HG02759 (cell line): ENCODE data around the gene GMDS.

Experiments used
- ATAC-seq: cut with Tn5 transposase; IDR thresholded peaks from one replicate; pipeline ENCODE4 v1.9.1; 2021; ENCODE audit warnings: mild to moderate bottlenecking, moderate library complexity; ENCODE audit not compliant: unreplicated experiment

The GMDS gene

DNA sequence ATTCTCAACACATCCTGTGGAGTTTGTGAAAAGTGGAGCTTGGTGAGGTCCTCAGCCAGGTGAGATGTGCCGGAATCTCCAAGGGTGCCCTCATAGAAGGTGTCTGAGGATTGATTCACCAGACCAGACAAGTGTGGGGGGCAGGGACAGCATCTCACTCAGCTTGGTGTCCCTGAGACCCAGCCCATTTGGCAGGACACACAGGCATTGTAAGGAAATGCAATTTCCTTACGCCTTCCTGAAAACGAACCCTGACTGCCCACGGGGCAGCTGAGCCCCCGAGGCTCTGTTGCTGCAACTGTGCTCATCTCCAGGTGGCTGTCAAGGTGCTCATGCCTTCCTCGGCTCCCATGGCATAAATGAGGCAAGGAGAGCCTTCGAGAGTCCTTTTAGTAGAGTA is 602.3 kb downstream of the GMDS start:
- no peak for ATAC-seq

DNA sequence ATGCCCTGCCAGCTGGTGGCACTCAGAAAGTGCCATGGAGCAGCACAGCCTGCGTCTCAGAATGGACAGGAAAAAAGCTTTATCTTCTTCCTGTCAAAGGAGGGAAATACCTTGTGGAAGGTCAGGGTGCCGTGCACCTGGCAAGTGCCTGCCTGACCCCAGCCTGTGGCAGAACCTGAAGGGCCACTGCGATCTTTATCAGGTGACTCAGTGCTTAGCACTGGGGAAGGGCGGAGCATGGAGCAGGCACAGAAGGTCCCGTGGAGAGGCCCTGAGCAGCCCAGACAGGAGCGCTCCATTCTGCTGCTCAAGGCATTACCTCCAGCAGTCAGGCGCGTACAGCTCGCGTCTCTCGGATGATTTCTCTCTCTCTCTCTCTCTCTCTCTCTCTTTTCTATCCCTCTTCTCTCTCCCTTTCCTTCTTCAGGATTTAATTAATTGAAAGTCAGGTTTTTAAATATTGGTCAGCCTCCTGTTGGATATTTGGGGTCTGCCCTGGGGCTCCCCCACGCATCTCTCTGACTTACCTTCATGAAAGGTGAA is 604.0 kb downstream of the GMDS start:
- no peak for ATAC-seq

DNA sequence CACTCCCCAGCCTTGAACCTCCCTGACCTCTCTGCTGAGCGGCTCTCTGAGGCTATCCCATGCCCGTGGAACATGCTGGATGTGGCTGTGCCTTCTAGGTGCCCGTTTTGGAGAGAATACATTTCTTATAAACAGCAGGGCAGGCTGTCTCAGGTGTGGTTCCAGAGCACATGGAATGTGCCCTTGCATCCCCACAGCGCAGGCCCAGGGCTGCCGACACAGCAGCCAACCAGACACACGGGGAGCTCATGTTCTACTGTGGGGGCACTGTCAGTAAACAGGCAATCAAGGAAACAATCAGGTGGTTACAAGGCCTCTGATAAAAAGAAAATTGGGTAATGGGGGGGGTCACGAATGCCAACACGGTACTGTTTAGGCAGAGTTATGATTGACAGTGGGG is 604.9 kb downstream of the GMDS start:
- no peak for ATAC-seq

DNA sequence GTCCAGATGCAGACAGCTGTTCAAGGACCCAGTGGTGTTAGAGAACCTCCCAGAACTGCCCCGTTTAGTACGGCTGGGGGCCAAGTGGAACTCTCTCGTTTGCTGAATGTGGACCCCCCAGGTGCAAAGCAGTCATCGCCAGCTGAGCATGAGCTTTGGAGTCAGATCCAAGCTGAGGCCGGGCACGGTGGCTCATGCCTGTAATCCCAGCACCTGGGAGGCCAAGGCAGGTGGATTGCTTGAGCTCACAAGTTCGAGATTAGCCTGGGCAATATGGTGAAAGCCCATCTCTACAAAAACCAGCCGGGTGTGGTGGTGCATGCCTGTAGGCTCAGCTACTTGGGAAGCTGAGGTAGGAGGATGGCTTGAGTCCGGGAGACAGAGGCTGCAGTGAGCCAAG is 606.0 kb downstream of the GMDS start:
- no peak for ATAC-seq

DNA sequence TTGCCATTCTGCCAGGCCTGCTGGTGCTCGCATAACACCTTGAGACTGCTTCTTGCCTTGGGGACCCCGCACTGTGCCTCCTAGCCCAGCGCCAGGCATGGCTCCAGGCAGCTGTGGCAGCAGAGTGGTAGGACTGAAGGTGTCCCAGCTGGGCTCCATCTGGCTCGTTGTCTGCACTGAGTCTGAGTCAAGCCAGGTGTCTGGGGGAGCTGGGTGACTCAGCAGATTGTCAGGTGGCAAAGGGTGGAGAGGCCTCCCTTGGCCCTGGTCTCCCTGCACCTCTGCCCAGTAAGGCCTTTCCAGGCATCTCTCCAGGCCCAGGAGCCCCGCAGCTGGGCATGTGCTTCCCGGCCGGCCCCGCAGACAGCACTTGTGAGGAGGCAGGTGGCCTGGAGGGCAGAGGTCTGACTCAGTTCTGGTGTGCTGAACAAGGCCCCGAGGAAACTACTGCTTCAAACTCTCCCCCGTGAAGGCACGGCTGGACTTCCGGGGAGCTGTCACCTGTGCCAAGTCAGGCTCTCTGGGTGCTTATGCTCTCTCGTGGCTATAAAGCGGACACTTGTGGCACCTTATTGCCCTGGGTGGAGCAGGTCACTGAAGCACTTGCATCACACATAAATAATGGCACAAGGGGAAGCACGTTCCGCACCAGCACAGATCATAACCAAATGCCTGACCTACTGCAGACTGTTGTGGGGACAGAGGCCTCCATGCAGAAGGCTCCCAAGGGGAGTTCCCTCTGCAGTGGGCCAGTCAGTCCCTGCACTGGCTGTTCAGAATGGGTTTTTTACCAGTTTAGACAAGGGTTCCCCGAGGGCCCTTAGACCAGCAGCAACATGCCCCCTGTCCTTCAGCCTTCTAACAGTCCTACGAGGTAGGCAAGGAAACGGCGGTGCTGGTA is 608.2 kb downstream of the GMDS start:
- ATAC-seq: no peak

DNA sequence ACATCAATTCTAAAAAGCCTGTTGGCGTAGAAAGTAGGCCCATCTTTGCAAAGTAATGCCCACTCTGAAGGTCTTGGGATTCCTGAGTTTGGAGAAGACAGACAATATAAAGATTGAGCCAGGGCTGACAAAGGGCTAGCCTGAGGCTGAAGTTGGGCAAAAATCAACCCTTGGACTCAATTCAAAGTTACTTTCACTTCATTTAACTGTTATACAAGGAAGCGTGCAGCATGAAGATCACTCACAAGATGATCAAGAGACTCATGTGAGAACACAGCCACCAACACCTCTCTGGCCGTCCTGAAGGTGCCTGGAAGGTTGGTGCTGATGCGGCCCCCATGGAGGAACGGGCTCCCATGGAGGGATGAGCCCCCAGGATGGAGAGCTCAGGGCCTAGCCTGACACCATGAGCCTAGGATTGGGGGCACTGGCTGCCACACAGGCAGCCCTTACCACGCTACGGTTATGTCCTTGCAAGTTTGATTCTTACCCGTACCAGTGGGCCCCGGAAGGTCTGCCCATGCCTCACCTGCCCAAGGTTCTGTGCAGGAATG is 609.1 kb downstream of the GMDS start:
- ATAC-seq: no peak

DNA sequence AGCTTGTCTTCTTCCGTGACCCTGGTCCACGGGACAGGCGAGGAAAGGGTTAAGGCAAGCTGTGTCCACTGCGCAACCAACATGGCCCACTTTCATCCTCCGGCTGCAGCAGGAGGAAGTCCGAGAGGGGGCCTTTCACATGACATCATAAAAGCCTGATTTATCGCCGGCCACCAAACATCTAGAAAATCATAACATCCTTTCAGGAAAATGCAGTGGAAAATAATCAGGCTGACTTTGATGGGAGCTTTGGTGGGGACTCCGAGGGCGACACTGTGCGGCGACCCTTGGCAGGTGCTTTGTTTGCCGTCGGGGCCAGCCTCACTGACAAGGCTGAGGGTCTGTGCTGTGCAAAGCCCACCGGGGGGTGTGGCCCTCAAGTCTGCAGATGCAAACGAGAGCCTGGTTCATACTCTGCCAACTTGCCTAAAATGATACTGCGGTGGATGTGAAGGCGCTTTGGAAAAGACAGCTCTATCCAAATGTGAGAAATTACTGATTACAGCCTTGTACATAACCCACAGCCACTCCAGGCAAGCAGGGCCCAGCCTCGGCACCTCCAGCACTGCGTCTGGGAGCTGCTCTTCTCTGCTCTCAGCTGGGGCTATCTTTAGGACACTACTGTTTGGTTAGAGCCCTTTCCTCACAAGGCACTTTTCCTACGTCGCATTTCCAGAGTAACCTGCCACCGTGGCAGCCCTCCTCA is 609.9 kb downstream of the GMDS start:
- no peak for ATAC-seq

DNA sequence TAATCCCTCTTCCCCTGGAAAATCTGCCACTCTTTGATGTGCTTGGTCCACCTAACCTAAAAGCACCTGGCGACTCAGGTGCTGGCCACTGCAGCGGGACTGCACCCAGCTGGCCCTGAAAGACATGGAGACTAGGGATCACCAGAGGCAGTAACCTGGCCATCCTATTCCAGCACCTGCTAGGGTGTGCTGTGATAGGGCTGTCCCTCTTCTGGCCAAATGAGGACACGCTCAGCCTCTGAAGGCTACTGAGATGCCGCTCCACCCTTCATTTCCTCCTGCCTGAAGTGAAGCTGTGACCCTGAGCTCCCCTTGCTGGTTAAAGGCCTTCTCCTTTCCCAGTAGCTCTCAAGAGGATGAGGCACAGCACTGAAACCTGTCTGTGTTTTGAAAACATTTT is 611.3 kb downstream of the GMDS start:
- no peak for ATAC-seq

DNA sequence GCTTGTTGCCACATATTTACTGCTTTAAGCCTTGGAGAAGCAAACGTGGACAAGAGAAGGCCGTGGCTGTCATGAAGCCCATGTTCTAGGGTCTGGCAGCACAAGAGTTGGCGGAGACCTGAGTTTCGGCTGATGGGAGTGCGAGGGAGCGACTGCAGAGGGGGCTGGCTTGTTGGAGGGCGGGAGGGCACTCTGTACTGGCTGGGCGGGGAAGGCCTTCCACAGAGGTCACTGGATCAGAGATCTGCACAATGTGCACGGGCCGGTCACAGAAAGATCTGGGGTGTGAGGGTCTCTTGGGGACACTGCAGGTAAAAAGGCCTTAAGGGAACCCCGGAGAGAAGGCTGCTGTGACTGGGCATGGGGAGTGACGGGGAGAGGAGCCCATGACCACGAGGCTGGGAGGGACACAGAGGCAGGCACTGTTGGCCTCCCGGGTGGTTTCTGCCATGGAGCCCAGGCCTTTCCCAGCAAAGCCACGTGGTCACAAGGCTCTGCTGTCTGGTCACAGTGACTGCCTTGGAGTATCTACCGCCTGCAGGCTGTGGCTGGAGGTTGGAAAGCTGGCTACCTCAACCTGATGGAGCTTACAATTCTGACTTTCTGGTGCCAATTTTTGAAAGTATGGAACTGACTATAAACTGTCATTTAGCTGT is 611.9 kb downstream of the GMDS start:
- ATAC-seq: no peak

DNA sequence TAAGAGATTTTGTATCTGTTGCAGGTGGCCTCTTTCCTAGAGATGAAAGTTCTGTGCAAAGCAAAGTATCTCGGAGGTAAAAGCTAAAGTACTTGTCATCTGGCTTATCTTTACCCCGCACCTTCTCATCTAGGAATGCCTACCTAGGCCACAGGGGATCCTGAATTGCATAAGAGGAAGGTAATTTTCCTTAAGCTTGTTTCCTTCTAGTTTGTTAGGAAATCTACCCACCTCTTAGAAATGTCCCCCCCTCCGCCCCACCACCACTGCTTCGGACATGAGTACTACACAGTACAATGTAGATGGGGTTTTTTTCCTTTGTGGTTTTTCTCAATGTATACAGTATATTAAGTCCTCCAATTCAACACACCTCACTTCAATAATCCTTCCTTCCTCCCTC is 614.2 kb downstream of the GMDS start:
- ATAC-seq: no peak

DNA sequence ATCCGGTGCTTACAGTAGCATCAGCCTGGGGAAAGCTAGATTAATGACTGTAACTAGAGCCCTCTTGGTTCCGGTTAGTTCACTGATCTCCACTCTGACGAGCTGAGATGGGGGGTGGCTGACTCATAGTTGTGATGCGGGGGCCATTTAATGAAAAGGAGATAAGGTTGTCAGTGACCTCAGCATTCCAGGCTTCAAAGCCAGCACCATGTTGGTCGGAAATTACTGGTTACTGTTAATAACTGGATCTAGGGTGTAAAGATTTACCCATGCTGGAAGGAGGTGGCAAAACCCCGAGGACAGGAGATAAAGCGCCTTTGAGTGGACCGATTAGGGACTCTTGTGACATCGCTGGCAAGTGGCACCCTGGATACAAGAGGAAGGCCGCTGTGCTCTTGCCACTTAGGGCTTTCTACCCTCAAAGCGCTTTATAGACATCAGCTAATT is 614.6 kb downstream of the GMDS start:
- no peak for ATAC-seq

DNA sequence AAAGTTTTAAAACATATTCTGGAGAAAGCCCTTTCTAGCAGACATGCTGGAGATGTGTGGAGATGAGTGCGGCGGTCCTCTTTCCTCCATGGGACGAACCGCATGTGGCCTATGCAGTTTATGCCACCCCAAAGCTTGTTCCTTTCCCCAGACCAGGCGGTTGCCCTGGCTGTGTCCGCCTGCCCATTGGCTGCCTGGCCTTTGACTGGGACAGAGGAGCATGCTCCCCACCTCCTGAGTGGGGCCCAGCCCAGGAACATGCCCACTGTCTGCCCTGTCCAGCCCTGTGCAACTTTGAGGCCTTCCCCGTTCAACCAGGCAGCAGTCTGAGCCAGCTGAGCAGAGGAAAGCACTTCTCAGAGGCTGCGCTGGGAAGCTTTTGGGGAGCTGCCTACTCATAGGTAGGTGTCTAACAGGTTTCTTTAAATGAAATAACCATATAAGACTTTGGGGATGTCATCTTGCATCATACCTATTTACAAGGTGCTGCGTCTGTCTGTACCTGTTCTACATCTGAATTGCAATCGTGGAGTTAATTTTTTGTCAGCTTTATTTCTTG is 615.1 kb downstream of the GMDS start:
- ATAC-seq: no peak

DNA sequence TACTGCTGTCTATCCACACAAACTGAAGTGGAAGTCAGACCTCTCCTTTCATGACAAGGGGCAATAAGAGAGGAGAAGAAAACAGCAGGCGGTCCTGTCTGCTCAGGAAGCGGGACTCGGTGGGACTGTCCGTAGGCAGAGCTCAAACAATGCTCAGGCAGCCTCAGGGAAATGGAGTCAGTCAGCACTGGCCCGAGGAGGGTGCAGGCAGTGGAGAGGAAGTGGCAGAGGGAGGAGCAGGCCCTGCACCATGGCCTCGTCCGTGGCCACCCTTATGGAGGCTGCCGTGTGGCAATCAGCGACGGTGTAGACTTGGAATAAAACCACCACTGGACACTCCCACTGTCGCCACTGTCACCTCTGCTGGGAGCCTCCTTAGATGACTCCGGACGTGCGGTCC is 616.1 kb downstream of the GMDS start:
- ATAC-seq: no peak

DNA sequence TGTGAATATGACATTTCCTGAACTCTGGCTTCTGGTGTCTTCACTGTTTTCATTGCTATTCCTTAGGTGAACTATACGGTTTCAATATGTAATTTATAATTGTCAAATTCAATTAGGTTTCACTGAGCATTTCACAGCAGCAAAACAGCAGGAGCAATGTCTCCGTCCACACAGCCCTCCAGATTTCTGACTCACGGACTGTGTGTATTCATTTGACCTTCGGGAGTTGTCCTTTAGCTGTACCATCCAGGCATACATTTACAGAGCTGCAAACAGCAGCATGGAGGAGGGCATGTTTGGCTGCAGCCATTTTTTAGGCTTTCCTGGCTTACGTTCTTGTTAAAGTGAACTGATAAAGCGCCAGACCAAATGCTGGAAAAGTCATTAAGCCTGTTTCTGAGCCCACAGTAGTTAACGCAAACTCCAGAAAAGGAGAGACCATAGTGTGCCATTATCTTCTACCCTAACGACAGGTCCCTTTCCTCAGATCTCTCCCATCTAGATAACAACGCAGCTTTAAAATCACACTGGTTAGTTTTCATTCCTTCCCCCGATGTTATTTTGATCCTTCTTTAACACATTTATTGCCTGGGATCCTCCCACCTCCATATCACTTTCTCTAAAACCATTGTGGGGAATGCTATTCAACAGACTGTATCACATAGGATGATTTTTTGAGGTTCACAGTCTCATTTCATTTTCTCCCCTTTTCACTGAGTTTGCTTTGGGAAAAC is 617.4 kb downstream of the GMDS start:
- no peak for ATAC-seq

DNA sequence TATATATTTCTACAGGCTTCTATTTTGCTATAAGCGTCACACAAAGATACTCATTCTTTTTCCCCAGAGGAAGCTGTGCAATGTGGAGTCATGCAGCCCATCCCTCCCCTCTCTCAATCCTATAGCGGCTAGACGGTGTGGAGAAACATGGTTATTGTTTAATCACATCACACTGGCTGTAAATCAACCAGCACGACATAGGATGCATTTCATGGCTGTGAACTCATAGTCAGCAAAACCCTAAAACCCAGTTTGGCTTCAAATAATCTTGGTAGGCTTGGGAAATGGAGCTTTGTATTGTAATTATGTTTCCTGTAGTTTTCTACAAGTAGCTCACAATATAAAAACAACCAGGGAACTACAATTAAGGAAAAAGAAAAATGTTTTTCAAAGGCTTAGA is 618.9 kb downstream of the GMDS start:
- ATAC-seq: no peak

DNA sequence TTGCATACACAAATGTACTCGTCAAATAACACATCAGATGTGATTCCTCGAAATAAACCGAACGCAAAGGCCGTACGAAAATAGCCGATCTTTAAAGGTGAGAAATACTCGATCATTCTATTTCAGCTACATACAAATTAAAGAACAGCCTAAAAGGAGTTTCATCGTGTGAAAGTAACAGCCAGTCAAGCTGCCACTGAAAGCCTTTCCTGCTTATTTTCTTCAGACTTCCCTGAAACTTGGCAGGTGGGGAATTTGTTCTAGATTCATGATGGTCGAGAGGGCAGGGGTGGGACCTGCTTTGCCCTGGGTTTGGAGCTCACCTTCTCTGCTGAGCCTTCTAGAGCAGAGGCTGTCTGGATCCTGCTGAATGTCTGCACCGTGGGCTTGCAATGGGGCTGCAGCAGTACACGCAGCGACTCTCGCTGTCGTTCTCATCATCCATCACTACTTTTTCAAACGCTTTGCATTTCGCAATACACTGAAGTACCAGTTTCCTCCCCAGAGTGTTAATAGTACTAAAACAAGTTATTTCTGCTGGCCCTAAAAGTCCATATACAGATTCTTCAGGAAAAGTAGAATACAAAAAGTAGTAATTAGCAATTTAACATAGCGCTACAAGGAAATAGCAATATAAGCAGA is 619.5 kb downstream of the GMDS start:
- no peak for ATAC-seq

DNA sequence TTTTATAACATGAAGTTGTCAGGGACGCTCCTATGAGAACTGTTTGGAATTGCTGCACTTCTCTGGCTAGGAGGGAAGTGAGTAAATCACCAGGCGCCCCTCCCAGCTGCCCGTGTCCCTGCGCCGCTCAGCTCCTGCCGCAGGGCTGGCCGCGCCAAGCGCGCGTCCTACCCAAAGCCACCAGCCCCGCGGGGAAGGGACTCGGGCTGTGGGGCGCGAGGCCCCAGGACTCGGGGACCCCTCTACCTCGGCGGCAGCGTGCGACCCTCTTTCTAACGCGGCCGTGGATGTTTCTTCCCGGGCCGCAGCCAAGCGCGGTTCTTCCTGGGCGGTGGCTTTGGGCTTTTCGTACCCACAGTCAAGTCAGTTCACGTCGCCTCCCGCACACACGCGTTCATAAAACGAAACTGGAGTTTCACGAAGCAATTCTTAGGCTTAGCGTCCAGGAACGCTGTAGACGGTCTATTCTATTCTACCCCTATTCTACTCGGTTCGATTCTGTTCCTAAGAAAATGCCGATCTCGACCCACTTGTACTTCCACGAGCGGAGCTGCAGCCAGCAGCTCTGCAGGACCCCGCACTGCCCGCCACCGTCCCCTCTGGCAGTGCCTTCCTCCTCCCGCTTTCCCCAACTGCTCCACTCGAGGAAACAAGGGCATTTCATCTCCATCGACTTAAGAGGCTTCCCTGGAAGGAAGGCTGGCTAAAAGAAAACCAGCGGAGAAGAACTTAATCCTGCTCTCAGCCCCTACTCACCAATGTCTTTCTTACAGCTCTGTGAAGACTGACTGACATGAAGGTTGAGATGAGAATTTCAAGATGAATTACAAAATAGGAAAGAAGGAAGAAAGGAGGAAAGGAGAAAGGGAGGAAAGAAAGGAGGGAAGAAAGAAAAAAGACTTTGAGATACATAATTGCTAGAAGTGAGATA is 620.3 kb downstream of the GMDS start:
- ATAC-seq: no peak

DNA sequence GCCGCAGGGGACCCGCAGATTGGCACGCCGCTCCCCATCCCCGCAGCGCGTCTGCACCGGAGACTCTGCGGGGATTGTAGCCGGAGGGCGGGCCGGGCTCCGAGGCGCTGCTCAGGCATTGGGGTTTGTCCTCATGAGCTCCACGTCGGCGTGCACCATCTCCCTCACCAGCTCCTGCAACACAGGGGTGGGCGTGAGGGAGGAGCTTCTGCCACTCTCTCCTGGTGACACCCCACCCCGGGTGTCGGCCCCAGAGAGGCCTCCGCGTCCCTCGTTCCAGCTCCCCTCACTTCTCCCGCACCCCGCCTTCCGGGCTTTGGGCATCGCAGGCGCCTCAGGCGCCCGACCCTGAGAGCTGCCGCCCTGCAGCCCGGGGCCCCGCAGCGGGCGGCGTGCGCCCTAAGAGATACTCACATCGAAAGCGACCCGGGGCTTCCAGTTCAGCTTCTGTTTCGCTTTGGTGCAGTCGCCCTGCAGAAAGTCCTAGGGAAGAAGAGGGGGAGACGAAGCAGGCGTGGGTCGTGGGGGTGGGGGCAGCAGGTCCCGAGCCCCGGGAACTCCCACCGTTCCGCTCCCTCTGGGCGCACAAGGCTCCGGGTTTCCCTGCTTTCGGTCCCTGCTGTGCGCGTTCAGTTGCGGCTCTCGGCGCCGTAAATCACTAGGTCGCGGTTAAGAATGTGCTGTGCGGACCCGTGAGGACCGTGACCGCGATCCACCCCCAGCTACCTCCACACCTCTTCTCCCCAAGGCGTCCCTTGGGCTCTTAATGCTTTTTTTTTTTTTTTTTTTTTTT is 621.2 kb downstream of the GMDS start:
- ATAC-seq: no peak
